HFFc6 (cell line): ENCODE data around the gene ZMAT3. TPM values are rescaled to one million over a fixed set of nuclear protein-coding genes. Genes with fewer than 3 reads are reported as not detected.

Experiments used
- DNase-seq: peaks from one replicate; pipeline ENCODE4 v3.0.0-alpha.2; 2018
- H3K27ac Mint-ChIP-seq: 2 replicates; pipeline ENCODE4 v1.8.0; 2020; ENCODE audit warnings: mild to moderate bottlenecking, mixed read lengths
- H3K27me3 Mint-ChIP-seq: 2 replicates; pipeline ENCODE4 v1.8.0; 2021; ENCODE audit warnings: mild to moderate bottlenecking, moderate library complexity, mixed read lengths; ENCODE audit not compliant: insufficient read depth
- H3K36me3 Mint-ChIP-seq: 2 replicates; pipeline ENCODE4 v1.8.0; 2021; ENCODE audit warnings: low read depth, mixed read lengths
- H3K4me1 Mint-ChIP-seq: 2 replicates; pipeline ENCODE4 v1.8.0; 2020; ENCODE audit warnings: low read depth, mixed read lengths
- H3K4me3 Mint-ChIP-seq: 2 replicates; pipeline ENCODE4 v1.8.0; 2020; ENCODE audit warnings: mild to moderate bottlenecking, moderate library complexity, mixed read lengths
- H3K9me3 Mint-ChIP-seq: 2 replicates; pipeline ENCODE4 v1.8.0; 2020; ENCODE audit warnings: mild to moderate bottlenecking, mixed read lengths
- CTCF ChIP-seq: fragments of 200-600 bp; sonication (generic); IDR thresholded peaks from 2 replicates; pipeline ENCODE4 v1.5.0; 2021; ENCODE audit warnings: antibody characterized with exemption, mild to moderate bottlenecking
- total RNA-seq, 6 experiments: library from RNA; stranded (reverse); fragmentation: NEBNext Ultra II Directional; extraction: Animal tissue kit (Norgen Biotek cat#: 25700); gene quantifications; 2 replicates in 1 of 6; 3 replicates in 5 of 6; pipeline ENCODE4 v1.2.3, GENCODE V29; 2021

ZMAT3 gene
- total RNA-seq, 6 experiments from 2014 or later: 70.6 to 100 (median 83.7) TPM

- TF ChIP-seq CTCF: no peak
- H3K4me3 Mint-ChIP-seq: no peak overlapping the region
- no peak overlapping the region for H3K27ac Mint-ChIP-seq
- no peak for DNase-seq
- H3K4me1 Mint-ChIP-seq: peaks cover 61% of the 10 kb centered on the region
- H3K9me3 Mint-ChIP-seq: no peaks in the 10 kb centered on the region
- peaks cover 23% of the 10 kb centered on the region; the same call in 1 of the 2 replicates for H3K36me3 Mint-ChIP-seq
- no peaks in the 10 kb centered on the region for H3K27me3 Mint-ChIP-seq
These were observed 51.5 kb downstream of the ZMAT3 start for GRCh38 chr3:179020112-179020511.

GRCh38 chr3:179018808-179019207, 52.8 kb downstream of the ZMAT3 start:
- H3K36me3 Mint-ChIP-seq: peaks cover 18% of the 10 kb centered on the region; the same call in 1 of the 2 replicates

DNA sequence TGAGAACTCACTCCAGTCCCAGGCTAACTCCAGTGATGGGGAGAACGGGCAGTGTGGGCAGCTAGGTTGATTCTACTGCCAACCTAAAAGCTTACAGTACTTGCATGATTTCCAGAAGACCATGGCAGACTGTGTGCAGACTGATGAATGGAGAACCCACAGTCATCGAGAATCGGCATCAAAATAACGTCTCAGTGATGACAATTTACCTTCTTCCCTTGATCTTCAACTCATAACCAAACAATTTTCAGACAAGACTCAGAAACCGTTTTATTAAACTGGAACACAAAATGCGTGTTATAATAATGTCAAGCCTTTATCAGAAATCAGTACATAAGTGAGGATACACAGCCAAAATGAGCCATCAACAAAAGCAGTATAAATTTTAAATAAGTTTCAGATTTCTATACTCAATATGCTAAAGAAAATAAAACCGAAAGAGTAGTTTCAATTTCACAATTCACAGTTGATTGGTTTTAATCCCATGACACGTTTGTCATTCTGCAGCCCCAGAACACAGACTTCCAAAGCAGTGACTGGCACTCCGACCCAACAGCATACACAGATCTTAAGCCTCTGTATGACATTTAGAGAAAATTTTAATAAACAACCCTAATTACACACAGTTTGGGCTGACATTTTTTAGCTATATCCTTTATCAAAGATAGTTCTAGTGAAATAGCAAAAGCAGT, 54.5 kb downstream of the ZMAT3 start:
- Mint-ChIP-seq H3K4me1 (peaks cover 62% of the 10 kb centered on the region), H3K4me3 (no peak overlapping the region), H3K36me3 (peaks cover 23% of the 10 kb centered on the region), H3K9me3 (no peaks in the 10 kb centered on the region), H3K27me3 (no peaks in the 10 kb centered on the region), H3K27ac (no peak overlapping the region)
- no peak for DNase-seq
- TF ChIP-seq CTCF: no peak

More at GRCh38 chr3:179018808-179019207, 52.8 kb downstream of the ZMAT3 start:
- no peak for TF ChIP-seq CTCF
- no peak for DNase-seq
- no peak overlapping the region for H3K4me3 Mint-ChIP-seq
- H3K27me3 Mint-ChIP-seq: no peaks in the 10 kb centered on the region
- peak overlapping the region; percentile 40; the same call in 1 of the 2 replicates for H3K27ac Mint-ChIP-seq
- H3K9me3 Mint-ChIP-seq: no peaks in the 10 kb centered on the region
- H3K4me1 Mint-ChIP-seq: peaks cover 62% of the 10 kb centered on the region

- peak; percentile 97 for TF ChIP-seq CTCF
- no peaks in the 10 kb centered on the region for H3K9me3 Mint-ChIP-seq
- H3K27me3 Mint-ChIP-seq: no peaks in the 10 kb centered on the region
- peak overlapping the region; percentile 42 for H3K27ac Mint-ChIP-seq
- no peak overlapping the region for H3K4me3 Mint-ChIP-seq
- H3K36me3 Mint-ChIP-seq: peaks cover 23% of the 10 kb centered on the region
- peaks cover 51% of the 10 kb centered on the region for H3K4me1 Mint-ChIP-seq
- DNase-seq: peak; percentile 84
These were observed 56.0 kb downstream of the ZMAT3 start for GRCh38 chr3:179015551-179016020.

DNA sequence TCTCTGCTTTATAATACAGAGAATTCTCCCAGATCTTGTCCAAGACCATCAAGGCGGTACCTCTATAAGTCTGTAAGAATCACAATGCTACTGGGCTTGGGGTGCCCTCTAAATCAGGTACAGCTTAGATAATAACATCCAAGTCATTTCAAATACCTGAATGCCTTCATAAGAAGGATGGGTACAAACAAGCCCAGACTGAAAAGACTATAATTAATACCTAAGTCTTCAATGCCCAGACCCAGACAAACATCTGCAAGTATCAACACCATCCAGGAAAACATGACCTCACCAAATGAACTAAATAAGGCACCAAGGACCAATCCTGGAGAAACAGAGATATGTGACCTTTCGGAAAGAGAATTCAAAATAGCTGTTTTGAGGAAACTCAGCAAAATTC, 65.9 kb downstream of the ZMAT3 start:
- H3K9me3 Mint-ChIP-seq: peaks cover 11% of the 10 kb centered on the region; the same call in 1 of the 2 replicates
- H3K36me3 Mint-ChIP-seq: peaks cover 21% of the 10 kb centered on the region
- DNase-seq: no peak
- H3K27me3 Mint-ChIP-seq: peaks cover 2% of the 10 kb centered on the region; the same call in 1 of the 2 replicates
- no peak overlapping the region for H3K27ac Mint-ChIP-seq
- no peak for TF ChIP-seq CTCF
- peaks cover 29% of the 10 kb centered on the region for H3K4me1 Mint-ChIP-seq
- no peak overlapping the region for H3K4me3 Mint-ChIP-seq
